Measurements from ENCODE around the gene HOXC11. TPM values are rescaled to one million over a fixed set of nuclear protein-coding genes. Genes with fewer than 3 reads are reported as not detected.

The HOXC11 gene
- total and polyA plus RNA-seq, 10 of the 15 experiments (the other 5 are each of a cell fraction or from before 2014, with no cell fraction given), result not detected

DNA sequence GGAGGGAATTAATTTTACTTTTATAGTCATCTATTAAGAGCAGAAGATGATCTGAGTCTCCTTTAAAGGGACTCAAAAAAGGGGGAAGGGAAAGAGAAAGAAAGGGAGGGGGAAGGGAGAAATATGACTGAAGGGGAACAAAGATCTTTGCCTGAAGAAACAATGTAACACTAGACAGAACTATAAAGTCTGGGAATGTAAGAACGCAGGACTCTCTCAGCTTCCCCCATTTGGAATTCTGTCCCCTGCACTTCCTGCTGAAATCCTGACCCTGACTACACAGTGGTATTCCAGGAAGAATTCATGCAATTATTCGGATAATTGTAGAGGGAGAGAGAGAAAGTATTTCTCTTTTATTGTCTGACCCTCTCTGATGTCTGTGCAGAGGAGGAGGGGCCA lies 8.6 kb upstream of the HOXC11 start (continued):
- TF ChIP-seq, protein P1, sequence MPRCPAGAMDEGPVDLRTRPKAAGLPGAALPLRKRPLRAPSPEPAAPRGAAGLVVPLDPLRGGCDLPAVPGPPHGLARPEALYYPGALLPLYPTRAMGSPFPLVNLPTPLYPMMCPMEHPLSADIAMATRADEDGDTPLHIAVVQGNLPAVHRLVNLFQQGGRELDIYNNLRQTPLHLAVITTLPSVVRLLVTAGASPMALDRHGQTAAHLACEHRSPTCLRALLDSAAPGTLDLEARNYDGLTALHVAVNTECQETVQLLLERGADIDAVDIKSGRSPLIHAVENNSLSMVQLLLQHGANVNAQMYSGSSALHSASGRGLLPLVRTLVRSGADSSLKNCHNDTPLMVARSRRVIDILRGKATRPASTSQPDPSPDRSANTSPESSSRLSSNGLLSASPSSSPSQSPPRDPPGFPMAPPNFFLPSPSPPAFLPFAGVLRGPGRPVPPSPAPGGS (IDR thresholded peaks at IDR 0.05; ENCODE audit: borderline replicate concordance, insufficient read depth, low read depth, low read length, poor library complexity, severe bottlenecking), result no peak
- TF ChIP-seq KLF5 (IDR thresholded peaks at IDR 0.05; ENCODE audit: partially characterized antibody), result no peak
- TF ChIP-seq CREB1 (IDR thresholded peaks at IDR 0.05; ENCODE audit: low read depth), result no peak
- no peak for TF ChIP-seq TBL1XR1 (IDR thresholded peaks at IDR 0.05; ENCODE audit: low read depth, low read length)
- TF ChIP-seq, protein P2, sequence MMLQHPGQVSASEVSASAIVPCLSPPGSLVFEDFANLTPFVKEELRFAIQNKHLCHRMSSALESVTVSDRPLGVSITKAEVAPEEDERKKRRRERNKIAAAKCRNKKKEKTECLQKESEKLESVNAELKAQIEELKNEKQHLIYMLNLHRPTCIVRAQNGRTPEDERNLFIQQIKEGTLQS (IDR thresholded peaks at IDR 0.05; ENCODE audit: borderline replicate concordance, extremely low read depth, low read depth, low read length), result no peak
- TF ChIP-seq, protein P3, sequence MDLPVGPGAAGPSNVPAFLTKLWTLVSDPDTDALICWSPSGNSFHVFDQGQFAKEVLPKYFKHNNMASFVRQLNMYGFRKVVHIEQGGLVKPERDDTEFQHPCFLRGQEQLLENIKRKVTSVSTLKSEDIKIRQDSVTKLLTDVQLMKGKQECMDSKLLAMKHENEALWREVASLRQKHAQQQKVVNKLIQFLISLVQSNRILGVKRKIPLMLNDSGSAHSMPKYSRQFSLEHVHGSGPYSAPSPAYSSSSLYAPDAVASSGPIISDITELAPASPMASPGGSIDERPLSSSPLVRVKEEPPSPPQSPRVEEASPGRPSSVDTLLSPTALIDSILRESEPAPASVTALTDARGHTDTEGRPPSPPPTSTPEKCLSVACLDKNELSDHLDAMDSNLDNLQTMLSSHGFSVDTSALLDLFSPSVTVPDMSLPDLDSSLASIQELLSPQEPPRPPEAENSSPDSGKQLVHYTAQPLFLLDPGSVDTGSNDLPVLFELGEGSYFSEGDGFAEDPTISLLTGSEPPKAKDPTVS (IDR thresholded peaks at IDR 0.05; ENCODE audit: low read depth, low read length), result no peak
- TF ChIP-seq, protein P4, sequence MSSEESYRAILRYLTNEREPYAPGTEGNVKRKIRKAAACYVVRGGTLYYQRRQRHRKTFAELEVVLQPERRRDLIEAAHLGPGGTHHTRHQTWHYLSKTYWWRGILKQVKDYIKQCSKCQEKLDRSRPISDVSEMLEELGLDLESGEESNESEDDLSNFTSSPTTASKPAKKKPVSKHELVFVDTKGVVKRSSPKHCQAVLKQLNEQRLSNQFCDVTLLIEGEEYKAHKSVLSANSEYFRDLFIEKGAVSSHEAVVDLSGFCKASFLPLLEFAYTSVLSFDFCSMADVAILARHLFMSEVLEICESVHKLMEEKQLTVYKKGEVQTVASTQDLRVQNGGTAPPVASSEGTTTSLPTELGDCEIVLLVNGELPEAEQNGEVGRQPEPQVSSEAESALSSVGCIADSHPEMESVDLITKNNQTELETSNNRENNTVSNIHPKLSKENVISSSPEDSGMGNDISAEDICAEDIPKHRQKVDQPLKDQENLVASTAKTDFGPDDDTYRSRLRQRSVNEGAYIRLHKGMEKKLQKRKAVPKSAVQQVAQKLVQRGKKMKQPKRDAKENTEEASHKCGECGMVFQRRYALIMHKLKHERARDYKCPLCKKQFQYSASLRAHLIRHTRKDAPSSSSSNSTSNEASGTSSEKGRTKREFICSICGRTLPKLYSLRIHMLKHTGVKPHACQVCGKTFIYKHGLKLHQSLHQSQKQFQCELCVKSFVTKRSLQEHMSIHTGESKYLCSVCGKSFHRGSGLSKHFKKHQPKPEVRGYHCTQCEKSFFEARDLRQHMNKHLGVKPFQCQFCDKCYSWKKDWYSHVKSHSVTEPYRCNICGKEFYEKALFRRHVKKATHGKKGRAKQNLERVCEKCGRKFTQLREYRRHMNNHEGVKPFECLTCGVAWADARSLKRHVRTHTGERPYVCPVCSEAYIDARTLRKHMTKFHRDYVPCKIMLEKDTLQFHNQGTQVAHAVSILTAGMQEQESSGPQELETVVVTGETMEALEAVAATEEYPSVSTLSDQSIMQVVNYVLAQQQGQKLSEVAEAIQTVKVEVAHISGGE (CRISPR knock-in tag; IDR thresholded peaks at IDR 0.05), result no peak

All from GM12878 (cell line).